C4-2B (cell line): ENCODE data around the gene ENTPD1.

Experiments used
- CTCF ChIP-seq: fragments of 450-650 bp; conservative IDR thresholded peaks from 2 replicates; pipeline ENCODE4 v1.5.1; 2017; ENCODE audit warnings: mild to moderate bottlenecking
- ZFX ChIP-seq: fragments of 450-650 bp; IDR thresholded peaks from 2 replicates; pipeline ENCODE4 v1.6.1; 2017

- TF ChIP-seq CTCF (no peak), ZFX (no peak)
These were observed 153.6 kb downstream of the ENTPD1 start for GRCh38 chr10:95909561-95909960.
